GM21526 (cell line): ENCODE data around the gene EDDM3A.
"Not testable (repeated sequence)": the region's sequence is repeated elsewhere in the genome, so short reads cannot be mapped to it uniquely, and the experiment has no call there.

Experiments
- ATAC-seq: cut with Tn5 transposase; IDR thresholded peaks from one replicate; pipeline ENCODE4 v1.9.1; 2021; ENCODE audit warnings: moderate library complexity; ENCODE audit not compliant: unreplicated experiment, low FRiP score

Gene EDDM3A

DNA sequence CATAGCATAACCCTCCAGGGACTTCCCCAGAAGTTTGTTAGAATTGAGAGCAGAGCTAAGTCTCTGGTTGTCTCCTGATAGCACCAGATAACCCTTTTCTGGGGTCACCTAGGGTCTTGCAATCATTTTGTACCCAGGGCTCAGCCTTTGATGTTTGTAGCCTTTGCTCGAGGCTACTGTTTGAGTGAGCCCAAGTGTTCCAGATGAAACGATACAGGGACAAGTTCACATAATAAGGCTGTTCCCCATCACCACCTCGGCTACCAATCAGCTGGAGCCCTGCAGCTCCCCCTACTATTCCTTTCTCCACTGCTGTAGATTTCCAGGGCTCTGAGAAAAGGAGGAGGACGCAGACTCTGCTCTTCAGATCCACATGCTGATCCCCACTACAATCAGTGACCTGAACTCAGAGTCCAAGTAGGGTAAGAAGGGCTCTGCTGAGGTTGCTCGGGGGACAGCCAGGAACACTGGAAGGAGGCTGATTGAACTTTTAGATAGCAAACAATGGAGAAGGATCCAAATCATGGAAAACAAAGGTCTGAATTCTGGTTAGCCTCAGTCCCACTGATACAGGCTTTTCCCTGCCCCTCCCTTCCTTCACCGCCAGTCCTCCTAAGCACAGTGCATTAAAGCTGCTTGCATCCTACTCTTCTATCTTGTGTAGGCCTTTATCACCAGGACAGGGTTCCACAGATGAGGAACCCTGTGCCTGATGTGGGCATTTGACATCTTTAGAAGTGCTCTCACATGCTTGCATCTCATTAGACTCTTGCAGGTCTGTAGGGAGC lies at the start of gene EDDM3A:
TSS of gene EDDM3A (plus strand) at position 317 of the 788 bp plus-strand sequence. CDS start 1,694 bp downstream, outside the sequence.
- ATAC-seq, result no peak

GRCh38 chr14:20696764-20697163 lies 48.9 kb upstream of the EDDM3A start:
- no peak for ATAC-seq

- ATAC-seq, result no peak
These were observed 48.2 kb upstream of the EDDM3A start for GRCh38 chr14:20697273-20698017.

GRCh38 chr14:20698018-20698329 lies 47.7 kb upstream of the EDDM3A start:
- ATAC-seq, result no peak

GRCh38 chr14:20698934-20699333 lies 46.8 kb upstream of the EDDM3A start:
- no peak for ATAC-seq

- no peak for ATAC-seq
These were observed 45.8 kb upstream of the EDDM3A start for GRCh38 chr14:20699931-20700330.

DNA sequence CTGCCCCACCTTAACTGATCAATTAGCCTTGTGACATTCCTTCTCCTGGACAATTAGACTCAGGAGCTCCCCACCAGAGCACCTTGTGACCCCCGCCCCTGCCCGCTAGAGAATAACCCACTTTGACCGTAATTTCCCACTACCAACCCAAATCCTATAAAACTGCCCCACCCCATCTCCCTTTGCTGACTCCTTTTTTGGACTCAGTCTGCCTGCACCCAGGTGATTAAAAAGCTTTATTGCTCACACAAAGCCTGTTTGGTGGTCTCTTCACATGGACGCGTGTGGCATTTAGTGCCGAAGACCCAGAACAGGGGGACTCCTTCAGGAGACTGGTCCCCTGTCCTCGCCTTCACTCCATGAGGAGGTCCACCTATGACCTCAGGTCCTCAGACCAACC lies 44.7 kb upstream of the EDDM3A start:
- ATAC-seq, result not testable (repeated sequence)

GRCh38 chr14:20706657-20707355 lies 38.9 kb upstream of the EDDM3A start:
- ATAC-seq, result no peak

DNA sequence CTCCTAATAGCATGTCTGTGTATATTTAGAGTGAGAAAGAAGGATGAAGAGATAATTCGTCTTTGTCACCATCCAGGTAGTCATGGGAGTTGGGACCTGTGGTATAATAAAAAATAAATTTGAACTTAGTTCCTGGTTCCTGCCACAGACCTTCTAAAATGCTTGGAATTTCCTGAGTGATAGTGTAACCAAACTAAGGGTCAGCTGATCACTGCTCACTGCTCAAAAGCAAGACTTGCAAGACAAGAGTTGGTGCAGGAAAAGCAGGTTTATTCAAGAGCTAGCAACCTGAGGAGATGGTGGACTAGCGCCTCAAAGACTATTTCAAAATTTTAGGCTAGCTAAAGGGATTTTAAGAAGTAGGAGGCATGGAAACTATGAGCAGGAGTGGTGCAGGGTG lies 38.1 kb upstream of the EDDM3A start:
- no peak for ATAC-seq

DNA sequence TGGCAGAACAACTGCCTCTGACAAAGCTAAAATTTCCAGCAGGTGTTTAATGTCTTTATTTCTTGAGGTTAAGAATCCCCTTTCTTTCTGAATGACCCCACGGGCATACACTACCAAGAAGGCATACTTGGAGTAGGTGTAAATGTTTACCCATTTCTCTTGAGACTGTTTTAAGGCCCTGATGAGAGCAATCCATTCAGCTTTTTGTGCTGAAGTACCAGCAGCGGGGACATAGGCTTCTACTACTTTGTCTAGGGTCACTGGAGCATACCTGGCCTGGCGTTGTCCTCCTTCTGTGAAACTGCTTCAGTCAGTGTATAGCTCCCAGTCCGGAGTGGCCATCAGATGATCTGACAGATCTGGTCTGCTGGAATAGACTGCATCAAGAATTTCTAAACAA lies 34.4 kb upstream of the EDDM3A start:
- no peak for ATAC-seq

DNA sequence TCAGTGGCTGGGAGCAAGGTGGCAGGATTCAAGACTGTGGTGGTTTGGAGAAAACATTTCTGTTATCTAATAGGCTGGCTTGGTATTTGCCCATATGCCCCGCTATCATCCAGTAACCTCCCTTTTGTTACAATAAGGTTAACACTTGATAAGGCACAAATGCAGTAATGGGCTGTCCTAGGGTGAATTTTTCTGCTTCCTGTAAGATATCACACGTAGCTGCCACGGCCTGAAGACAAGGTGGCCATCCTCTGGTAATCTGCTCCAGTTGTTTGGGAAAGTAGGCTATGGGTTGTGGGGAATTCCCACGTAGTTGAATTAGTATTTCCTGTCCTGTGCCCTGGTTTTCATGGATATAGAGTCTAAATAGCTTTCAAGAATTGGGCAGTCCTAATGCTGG lies 34.0 kb upstream of the EDDM3A start:
- ATAC-seq, result no peak

DNA sequence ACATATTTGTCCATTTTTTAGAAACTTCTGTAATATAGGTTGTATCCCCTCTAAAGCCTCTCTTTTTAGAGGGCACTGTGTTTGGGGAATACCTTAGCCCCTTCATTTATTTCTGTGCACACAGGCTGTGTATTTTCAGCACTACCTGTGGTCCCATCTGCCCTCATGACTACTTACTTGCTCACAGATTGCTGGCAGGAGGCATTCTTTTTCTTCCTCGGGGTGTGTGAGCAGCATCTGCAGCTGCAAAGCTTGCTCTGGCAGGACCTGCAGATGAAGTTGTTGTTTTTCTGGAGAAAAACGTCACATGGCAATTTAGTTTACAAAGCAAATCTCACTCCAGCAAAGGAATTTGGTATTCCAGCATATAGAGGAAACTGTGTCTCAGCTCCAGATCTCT lies 32.8 kb upstream of the EDDM3A start:
- ATAC-seq, result no peak

GRCh38 chr14:20714593-20715250 lies 31.0 kb upstream of the EDDM3A start:
- no peak for ATAC-seq

GRCh38 chr14:20719777-20720176 lies 25.9 kb upstream of the EDDM3A start:
- no peak for ATAC-seq

DNA sequence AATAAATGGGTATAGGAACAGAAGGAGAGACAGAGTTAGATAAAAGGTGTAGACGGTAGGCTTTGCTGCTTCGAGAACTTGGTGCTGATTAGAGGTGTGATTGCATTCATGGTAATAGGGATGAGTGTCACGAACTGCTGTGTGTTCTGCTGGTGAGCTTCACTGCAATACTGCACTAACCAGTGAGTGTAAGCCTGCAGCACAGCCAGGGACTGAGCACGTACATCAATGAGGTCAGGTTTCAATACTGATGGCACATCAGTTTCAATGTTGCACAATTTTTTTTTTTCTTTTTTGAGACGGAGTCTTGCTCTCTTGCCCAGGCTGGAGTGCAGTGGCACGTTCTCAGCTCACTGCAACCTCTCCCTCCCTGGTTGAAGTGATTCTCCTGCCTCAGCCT lies 24.9 kb upstream of the EDDM3A start:
- no peak for ATAC-seq

DNA sequence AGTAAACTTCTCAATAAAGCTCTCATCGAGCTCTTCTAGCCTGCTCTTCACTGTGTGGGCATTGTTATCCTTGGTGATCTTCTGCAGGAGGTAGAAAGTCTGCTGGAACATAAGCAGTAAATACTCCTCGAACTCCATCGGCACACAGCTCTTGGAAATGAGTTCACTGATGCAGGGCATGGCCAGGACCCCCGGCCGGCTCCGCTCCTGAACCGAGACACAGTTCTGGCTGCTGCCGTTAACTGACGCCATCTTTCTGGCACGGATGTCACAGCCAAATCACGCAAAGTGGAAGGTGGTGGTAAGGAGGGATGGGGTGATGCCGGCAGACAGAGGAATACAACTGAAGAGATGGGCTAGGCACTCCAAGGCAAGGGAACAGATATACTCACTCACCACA lies 23.7 kb upstream of the EDDM3A start:
- no peak for ATAC-seq

DNA sequence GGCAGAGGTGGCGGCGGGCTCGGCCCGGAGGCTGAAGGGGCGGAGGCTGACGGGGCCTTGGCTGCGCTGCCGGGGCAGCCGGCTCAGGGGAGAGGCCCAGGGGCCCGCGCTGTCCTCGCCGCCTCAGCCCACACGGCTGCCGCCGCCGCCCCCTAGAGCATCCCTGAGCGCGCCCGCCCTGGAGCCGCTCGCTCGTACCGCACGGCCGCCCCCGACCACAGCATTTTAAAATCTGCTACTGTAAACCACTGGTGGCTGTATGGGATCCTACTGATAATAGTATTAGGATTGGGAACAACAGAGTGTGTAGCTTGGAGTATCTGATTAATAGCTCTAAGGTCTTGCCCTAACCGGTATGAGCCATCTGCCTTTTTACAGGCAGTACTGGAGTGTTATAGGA lies 22.2 kb upstream of the EDDM3A start:
- no peak for ATAC-seq

DNA sequence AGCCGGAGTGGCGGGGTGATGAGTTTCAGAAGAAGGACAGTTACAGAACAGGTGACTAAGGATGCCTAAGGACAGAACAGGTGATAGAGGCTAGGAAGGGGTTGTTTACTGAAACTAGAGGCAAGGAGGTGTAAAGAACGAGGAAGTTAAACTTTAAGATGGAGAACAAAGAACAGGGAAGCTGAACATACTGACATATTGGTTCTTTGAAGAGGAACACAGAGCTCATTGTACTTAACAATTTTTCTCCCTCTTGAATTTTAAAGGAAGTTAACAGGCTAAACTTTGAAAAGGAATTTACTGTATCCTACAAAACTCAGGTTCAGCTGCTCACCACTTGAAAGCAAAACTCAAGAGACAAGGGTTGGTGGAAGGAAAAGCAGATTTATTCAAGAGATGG lies 19.6 kb upstream of the EDDM3A start:
- not testable (repeated sequence) for ATAC-seq

DNA sequence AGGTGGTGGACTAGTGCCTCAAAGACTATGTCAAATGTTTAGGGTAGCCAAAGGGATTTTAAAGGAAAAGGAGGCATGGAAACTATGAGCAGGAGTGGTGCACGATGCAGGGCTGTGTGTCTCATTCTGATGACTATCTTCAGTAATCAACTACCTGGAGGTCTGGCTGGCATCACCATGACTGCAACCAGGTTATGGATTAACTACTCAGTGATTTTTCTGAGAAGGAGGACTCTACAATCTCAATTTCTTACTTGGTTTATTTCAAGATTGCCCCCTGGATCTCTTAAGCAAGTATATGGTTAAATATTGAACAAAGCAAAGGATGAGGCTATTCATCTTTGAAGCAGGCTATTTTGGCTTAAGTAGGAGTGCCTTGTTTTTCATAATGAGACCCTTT lies 19.2 kb upstream of the EDDM3A start:
- no peak for ATAC-seq

DNA sequence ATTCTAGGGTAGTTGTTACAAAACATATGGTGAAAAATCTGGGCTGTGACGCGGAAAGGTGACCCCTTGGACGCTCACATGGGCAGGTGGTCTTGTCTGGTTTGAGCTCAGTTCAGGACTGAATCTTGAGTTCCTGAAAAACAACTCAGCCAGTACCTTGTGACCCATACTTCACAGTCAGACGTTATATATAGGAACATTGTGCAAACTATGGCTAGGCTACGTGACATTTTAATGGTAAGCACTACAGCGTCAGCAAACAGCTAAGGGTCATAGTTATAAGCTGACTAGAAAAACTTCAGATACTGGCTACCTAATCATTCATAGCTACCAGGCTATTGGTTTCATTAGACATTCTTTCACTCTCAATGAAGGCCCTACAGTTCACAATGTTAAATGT lies 14.8 kb upstream of the EDDM3A start:
- ATAC-seq, result no peak

- ATAC-seq, result no peak
These were observed 13.2 kb upstream of the EDDM3A start for GRCh38 chr14:20732477-20732876.
